GM23248 (cell line): ENCODE results near the gene CNTN4.

Source experiments
- EZH2 ChIP-seq: fragments of 200-600 bp; sonication (generic); IDR thresholded peaks from 2 replicates; pipeline ENCODE4 v1.6.1; 2018; ENCODE audit warnings: antibody characterized with exemption, mild to moderate bottlenecking; ENCODE audit not compliant: insufficient read depth, poor library complexity, severe bottlenecking
- EZH2phosphoT487 ChIP-seq: fragments of 200-600 bp; sonication (generic); IDR thresholded peaks from 2 replicates; pipeline ENCODE4 v1.6.1; 2018; ENCODE audit warnings: antibody characterized with exemption, moderate library complexity, mild to moderate bottlenecking, low read depth; ENCODE audit not compliant: insufficient read depth

GRCh38 chr3:2495746-2496145, 397.1 kb downstream of the CNTN4 start:
- no peak for TF ChIP-seq EZH2
- no peak for TF ChIP-seq EZH2phosphoT487
